ENCODE results near the gene RFWD3. TPM values are rescaled to one million over a fixed set of nuclear protein-coding genes. Genes with fewer than 3 reads are reported as not detected.

Gene RFWD3
- total RNA-seq, 4 donors from 2014 or later = 14.6 to 32.9 (median 25.1) TPM

DNA sequence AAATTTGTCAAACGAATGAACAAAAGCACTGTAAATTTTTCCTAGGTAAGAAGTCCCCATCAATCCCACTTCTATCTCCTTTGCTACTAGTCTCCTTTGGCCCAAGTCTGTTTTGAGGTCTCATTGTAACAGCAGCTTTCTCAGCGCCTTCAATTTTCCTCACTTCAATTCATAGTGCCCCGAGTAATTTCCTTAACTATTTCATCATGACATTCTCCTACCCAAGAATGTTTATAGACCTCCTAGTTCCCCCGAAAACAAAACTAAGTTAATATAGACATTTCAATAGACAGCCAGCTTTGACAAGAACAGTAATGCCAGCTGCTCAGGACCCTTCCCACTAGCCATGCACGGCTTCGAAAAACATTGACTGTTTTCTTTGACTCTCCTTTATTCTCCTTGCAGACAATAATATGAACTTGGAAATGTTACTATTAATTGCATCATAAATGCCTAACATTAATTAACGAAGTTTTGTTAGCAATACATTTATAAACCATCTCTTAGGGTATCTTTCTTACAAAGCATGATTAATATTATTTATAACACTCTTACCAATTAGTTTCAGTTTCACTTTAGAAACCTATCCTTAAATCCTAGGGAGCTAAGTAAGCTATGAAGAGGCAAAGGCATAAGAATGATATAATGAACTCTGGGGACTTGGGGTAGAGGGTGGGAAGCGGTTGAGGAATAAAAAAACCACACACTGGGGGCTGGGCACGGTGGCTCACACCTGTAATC, 82.6 kb downstream of the RFWD3 start:
- intact Hi-C loops (cut with DNase I) = no loop called here
- WGBS, 2 donors = 90 to 93% methylated on average over 9 of the region's 9 CpGs

GRCh38 chr16:74582970-74583369, 83.7 kb downstream of the RFWD3 start:
- 92 to 100% methylated on average over 1 of the region's 1 CpG for WGBS, 2 donors
- TF ChIP-seq CTCF (IDR thresholded peaks at IDR 0.05) (no peak), POLR2A (IDR thresholded peaks at IDR 0.05) (no peak)

More for the DNA sequence above, 82.6 kb downstream of the RFWD3 start:
- peaks cover 27 to 39% of the 10 kb centered on the region in 2 donors for H3K4me1 ChIP-seq
- peak overlapping the region in 1 of 3 donors; percentile 32 for H3K27ac ChIP-seq
- no peaks in the 10 kb centered on the region for H3K9me3 ChIP-seq
- TF ChIP-seq POLR2A (IDR thresholded peaks at IDR 0.05) = no peak
- no peak for TF ChIP-seq CTCF (IDR thresholded peaks at IDR 0.05)
- H3K36me3 ChIP-seq = no peaks in the 10 kb centered on the region
- H3K4me3 ChIP-seq (replicated peaks in 1 of 3) = no peak overlapping the region
- DNase-seq = no peak
- H3K27me3 ChIP-seq = no peaks in the 10 kb centered on the region

DNA sequence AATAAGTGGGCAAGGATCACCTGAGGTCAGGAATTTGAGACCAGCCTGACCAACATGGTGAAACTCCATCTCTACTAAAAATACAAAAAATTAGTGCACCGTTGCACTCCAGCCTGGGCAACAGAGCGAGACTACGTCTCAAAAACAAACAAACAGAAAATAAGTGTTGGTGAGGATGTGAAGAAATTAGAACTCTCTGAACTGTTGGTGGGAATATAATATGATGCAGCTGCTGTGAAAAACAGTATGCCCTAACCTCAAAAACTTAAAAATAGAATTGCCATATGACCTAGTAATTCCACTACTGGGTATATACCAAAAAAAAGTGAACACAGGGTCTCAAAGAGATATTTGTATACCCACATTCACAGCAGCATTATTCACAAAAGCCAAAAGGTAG, 85.8 kb downstream of the RFWD3 start:
- Histone ChIP-seq H3K4me3 (replicated peaks in 1 of 3) (no peak overlapping the region), H3K4me1 (peaks cover 53 to 63% of the 10 kb centered on the region in 2 donors), H3K27ac (peak overlapping the region in 2 of 3 donors; percentile 29 to 69), H3K36me3 (no peaks in the 10 kb centered on the region), H3K9me3 (no peaks in the 10 kb centered on the region), H3K27me3 (no peaks in the 10 kb centered on the region)
- no peak for TF ChIP-seq POLR2A (IDR thresholded peaks at IDR 0.05)
- TF ChIP-seq CTCF (IDR thresholded peaks at IDR 0.05) = no peak
- WGBS, 2 donors = 27 to 36% methylated on average over 3 of the region's 3 CpGs
- DNase-seq = peak; percentile 42 to 58
- intact Hi-C loops (cut with DNase I) = no loop called here

More at GRCh38 chr16:74582970-74583369, 83.7 kb downstream of the RFWD3 start:
- Histone ChIP-seq H3K4me1 (peaks cover 38 to 49% of the 10 kb centered on the region in 2 donors), H3K36me3 (no peaks in the 10 kb centered on the region), H3K4me3 (replicated peaks in 1 of 3) (no peak overlapping the region), H3K27ac (no peak overlapping the region), H3K9me3 (no peaks in the 10 kb centered on the region), H3K27me3 (no peaks in the 10 kb centered on the region)
- intact Hi-C loops (cut with DNase I) = no loop called here
- no peak for DNase-seq

GRCh38 chr16:74578838-74579237, 87.8 kb downstream of the RFWD3 start:
- H3K4me3 ChIP-seq (replicated peaks in 1 of 3) = no peak overlapping the region
- H3K4me1 ChIP-seq = peaks cover 58 to 62% of the 10 kb centered on the region in 2 donors
- DNase-seq = no peak
- TF ChIP-seq POLR2A (IDR thresholded peaks at IDR 0.05) = no peak
- no peak for TF ChIP-seq CTCF (IDR thresholded peaks at IDR 0.05)
- no peaks in the 10 kb centered on the region for H3K36me3 ChIP-seq
- WGBS, 2 donors = 71 to 81% methylated on average over 3 of the region's 3 CpGs
- H3K27ac ChIP-seq = peak overlapping the region in 2 of 3 donors; percentile 24 to 69
- no peaks in the 10 kb centered on the region for H3K27me3 ChIP-seq
- intact Hi-C loops (cut with DNase I) = no loop called here
- H3K9me3 ChIP-seq = no peaks in the 10 kb centered on the region

DNA sequence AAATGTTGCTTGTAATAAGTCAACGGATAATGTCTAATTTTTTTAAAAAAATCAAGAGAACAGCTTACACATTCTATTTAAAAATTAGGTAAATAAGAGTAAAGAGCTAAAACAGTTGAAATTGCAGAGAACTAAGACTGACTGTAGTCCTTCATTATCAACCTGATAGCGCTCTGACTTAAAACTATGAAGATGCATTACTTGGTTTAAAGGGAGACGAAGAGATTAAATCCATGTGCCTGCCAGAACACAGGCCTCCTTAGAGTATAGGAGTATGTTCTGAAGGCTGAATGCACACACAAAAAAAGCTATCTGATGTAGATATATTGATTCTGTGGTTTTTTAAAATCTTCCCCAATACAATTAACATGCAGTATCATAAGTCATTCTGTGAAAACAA, 88.2 kb downstream of the RFWD3 start:
- H3K4me1 ChIP-seq = peaks cover 57 to 60% of the 10 kb centered on the region in 2 donors
- intact Hi-C loops (cut with DNase I) = no loop called here

More for the DNA sequence above, 88.2 kb downstream of the RFWD3 start:
- Histone ChIP-seq H3K4me3 (replicated peaks in 1 of 3) (no peak overlapping the region), H3K27me3 (no peaks in the 10 kb centered on the region), H3K9me3 (no peaks in the 10 kb centered on the region), H3K36me3 (no peaks in the 10 kb centered on the region), H3K27ac (peak overlapping the region in 1 of 3 donors; percentile 69)
- DNase-seq = no peak
- 90 to 96% methylated on average over 3 of the region's 3 CpGs for WGBS, 2 donors
- TF ChIP-seq POLR2A (IDR thresholded peaks at IDR 0.05) (no peak), CTCF (IDR thresholded peaks at IDR 0.05) (no peak)

Measured in thyroid gland (tissue), 4 donors.